T-helper 1 cell treated with Interleukin-12 subunit alpha and Interleukin-12 subunit beta and Interleukin-4 antibody, amounts not matched to agents 30 ng/mL and 1 ng/mL, for 36 hours (primary cell): Measurements from ENCODE around the gene UEVLD. TPM values are rescaled to one million over a fixed set of nuclear protein-coding genes. Genes with fewer than 3 reads are reported as not detected.
"Not testable (repeated sequence)": the region's sequence is repeated elsewhere in the genome, so short reads cannot be mapped to it uniquely, and the experiment has no call there.

ENCODE experiments used
- intact Hi-C: fragments of 100-400 bp; cut with micrococcal nuclease; formaldehyde crosslinking; loops from one replicate; pipeline ENCODE4 v1.15.1; 2024
- total RNA-seq: library from RNA; stranded (reverse); gene quantifications from 2 replicates; pipeline ENCODE4 v1.2.3, GENCODE V29; 2022

Gene UEVLD
- total RNA-seq, 1 donor from 2014 or later = 31.4 TPM

DNA sequence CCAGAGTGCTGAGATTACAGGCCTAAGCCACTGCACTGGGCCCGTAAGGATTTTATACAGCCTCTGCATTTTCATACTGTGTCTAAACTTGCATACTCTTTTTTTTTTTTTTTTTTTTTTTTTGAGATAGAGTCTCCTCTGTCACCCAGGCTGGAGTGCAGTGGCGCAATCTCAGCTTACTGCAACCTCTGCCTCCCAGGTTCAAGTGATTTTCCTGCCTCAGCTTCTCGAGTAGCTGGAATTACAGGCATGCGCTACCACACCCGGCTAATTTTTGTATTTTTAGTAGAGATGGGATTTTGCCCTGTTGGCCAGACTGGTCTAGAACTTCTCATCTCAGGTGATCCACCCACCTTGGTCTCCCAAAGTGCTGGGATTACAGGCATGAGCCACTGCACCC, 5.6 kb upstream of the UEVLD start:
- intact Hi-C loops = not testable (repeated sequence)

- intact Hi-C loops = no loop called here
These were observed 2.0 kb upstream of the UEVLD start for GRCh38 chr11:18590571-18590970.

GRCh38 chr11:18581825-18582224, 6.7 kb downstream of the UEVLD start:
- intact Hi-C loops = no loop called here

DNA sequence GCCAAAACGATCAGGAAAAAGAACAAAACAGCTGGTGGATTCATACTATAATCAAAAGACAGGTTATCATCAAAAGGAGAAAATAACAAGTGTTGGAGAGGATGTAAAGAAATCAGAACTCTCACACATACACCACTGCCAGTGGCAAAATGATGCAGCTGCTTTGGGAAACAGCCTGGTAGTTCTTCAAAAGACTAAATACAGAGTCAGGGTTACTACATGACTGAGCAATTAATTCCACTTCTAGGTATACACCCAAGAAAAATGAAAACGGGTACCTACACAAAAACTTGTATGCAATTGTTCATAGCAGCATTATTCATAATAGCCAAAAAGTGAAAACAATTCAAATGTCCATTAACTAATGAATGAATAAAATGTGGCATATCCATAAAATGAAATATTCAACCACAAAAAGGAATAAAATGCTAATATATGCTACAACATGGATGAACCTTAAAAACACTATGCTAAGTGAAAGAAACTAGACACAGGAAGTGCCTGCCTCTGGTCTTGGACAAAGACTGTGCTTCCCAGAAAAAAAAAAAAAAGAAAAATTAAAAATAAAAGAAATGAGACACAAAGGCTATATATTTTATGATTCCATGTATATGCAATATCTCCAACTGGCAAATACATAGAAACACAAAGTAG, 8.3 kb downstream of the UEVLD start:
- intact Hi-C loops = no loop called here

- intact Hi-C loops = loop anchor here (1.0 to 2.0 kb wide), 7 partner anchors 8 to 184 kb away; partner anchors contain the start of genes LDHA, SPTY2D1 and TSG101
These were observed 9.4 kb downstream of the UEVLD start for GRCh38 chr11:18578975-18579598.

GRCh38 chr11:18575361-18575760, 13.2 kb downstream of the UEVLD start:
- intact Hi-C loops = loop anchor here (1.0 kb wide), 2 partner anchors 12 to 41 kb away; no protein-coding TSS in a partner anchor

DNA sequence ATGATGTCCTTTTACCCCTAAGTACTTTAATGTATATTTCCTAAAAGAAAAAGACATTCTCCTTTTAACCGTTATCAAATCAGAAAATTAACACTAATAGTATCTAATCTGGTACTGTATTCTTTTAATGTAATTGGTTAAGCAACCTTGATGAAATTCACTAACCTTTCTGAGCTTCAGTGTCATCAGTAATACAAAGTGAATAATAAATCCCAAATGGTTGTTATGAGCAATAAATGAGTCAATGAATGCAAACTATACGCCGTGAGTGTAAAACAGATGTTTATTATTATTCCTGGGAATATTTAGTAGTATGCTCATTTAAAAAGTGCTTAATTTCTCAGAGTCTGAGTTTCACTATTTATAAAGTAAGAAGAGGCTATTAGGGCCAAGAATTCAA, 21.5 kb downstream of the UEVLD start:
- intact Hi-C loops = no loop called here

- intact Hi-C loops = no loop called here
These were observed 22.1 kb downstream of the UEVLD start for GRCh38 chr11:18566406-18566805.

GRCh38 chr11:18564149-18564548, 24.4 kb downstream of the UEVLD start:
- intact Hi-C loops = no loop called here

DNA sequence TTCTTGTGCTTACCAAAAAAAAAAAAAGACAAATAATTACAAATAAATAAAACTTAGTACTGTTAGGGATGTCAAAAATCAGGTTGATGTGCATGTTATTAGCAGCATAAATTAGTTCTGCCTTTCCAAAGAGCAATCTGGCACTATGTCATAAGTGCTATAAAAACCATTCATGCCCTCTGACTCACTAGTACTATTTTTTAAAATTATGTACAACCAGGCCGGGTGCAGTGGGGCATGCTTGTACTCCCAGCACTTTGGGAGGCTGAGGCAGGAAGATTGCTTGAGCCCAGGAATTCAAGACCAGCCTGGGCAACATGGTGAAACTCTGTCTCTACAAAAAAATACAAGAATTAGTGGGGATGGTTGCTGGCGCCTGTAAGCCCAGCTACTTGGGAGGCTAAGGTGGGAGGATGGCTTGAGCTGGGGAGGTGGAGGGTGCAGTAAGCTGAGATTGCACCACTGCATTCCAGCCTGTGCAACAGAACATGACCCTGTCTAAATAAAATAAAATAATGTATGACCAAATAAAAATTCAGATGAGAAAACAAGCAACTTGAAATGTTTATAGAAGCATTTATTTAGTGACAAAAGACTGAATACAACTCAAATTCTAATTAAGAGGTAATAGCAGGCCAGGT, 25.3 kb downstream of the UEVLD start:
- intact Hi-C loops = no loop called here

- intact Hi-C loops = no loop called here
These were observed 40.5 kb downstream of the UEVLD start for GRCh38 chr11:18548001-18548400.

DNA sequence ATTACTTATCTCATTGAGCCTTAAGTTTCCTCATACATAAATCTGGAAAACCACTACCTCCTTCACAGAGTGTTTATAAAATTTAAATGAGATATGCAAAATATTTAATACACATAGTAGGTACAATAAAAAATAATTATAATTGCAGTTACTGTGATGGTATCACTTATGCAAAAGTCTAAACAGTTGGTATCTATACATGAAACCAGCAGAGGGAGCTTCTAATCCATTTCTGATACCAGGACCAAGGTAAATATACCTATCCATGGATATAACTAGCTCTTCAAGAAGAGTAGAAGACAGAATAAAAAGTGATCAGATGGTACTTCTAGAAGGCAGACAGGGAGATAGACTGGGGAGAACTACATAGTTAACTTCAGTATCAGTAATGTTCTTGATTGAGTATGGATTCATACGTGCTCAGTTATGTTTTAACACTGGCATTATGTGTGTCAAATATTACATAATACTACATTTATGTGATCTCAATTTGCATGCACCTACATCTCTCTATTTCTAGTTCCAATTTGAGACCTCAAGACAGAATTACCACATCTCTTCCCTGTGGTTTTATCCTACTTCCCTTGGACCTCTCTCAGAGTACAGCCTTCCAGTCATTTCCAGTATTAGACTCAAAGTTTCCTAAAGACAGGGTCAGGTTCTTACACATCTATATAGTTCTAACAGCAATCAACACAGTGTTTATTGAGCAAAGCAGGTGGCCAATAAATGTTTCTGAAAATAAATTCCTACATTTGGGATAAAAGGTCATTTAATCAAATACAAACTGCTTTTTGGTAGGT, 48.1 kb downstream of the UEVLD start:
- intact Hi-C loops = loop anchor here (1.0 to 2.0 kb wide), 10 partner anchors 13 to 297 kb away; partner anchors contain the start of genes SPTY2D1, TMEM86A and UEVLD

- intact Hi-C loops = no loop called here
These were observed 52.3 kb downstream of the UEVLD start for GRCh38 chr11:18536209-18536608.

DNA sequence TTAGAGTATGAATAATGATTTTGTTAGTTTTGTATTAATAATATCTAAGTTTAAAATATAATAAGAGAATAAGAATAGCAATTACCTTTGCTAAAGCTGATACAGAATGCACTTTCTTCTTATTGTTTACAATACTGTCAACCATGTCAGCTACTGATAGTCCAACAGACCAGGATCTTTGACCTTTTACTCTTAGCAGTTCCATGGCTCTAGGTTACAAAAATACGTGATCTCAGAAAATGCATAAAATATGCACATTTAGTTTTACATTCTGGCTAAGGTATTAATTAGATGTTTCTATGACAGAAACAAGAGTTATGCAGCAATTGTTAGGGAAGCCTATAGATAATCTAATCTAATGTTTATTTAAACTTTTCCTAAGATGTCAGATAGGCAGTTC, 54.3 kb downstream of the UEVLD start:
- intact Hi-C loops = no loop called here

- intact Hi-C loops = no loop called here
These were observed 55.2 kb downstream of the UEVLD start for GRCh38 chr11:18533365-18533764.

DNA sequence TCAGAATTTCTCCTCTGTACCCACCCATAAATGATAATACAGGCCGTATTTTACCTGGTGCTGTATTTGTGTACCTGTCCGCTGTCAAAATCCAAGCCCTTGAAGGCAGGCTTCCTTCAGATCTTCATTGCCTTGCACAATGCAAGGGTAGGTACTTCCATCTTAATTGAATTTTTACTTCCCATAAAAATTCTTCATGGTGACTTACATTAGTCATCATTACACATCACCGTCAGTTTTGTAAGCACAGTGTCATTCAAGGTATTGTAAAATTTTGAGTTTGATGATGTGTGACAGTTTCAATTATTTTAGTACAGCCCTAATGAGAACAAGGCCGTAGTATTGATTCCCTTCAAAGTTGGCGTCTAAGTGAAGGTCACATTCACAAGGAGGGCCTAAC, 61.0 kb downstream of the UEVLD start:
- intact Hi-C loops = loop anchor here (1.0 to 5.0 kb wide), 10 partner anchors 13 to 1450 kb away; partner anchors contain the start of genes NUCB2, PIK3C2A, RPS13 and SAAL1

DNA sequence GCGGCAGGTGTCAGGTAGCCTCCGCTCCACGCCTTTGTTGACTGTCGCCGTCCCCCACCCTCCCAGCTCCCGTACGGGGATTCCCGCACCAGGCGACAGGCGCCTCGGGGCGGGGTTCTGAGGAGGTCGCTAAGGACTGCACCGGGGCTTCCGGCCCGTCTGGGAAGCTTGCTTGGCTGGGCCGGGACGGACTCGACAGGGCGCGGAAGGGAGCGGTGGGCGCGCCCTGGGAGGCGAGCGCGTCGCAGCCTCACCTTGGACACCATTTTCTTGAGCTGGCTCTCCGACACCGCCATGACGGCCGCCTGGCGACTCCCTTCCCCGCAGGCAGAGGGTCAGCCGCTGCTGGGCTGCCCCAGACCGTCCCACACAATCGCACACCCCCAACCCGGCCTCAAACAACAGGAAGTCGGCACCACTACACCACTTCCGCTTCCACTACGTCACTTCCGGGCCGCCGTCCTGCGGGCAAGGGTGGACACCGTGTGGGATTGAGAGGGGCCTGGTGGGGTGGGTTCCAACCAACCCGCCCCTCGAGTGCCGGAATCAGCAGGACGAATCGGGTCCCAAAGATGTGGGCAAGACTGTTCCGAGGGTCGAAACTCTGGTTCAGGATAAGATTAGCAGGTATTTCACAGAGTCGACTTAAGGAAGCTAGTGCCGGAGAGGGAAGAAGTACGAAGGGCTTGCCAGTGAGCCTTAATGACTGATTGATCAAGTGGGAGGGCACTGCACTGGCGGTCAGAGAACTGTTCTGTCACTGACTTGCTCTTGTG, 61.8 kb downstream of the UEVLD start, which contains the start of gene TSG101:
TSG101 (minus strand) TSS at position 422 of the 776 bp plus-strand sequence; CDS start at position 296, 126 bp downstream.
- intact Hi-C loops = loop anchor here (1.0 to 5.0 kb wide), 18 partner anchors 14 to 1449 kb away; partner anchors contain the start of genes GTF2H1, HPS5, NUCB2 and PIK3C2A

DNA sequence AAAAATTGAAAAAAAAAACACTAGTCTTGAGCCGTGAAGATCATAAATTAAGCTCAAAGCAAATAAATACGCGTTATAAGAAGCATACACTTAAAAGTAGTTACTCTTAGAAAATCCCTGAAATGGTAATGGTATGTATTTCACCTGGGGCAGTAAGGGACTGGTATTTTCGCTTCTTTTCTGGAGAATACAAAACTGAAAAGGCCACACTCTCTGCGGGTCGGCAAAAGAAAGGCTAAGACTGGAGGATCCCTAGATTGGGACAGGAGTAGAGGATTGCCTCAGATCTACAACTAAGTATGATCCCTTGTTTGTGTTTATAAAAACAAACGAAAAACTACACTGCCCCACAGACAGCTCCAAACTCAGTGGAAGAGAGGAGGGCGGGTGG, 62.4 kb downstream of the UEVLD start:
- intact Hi-C loops = loop anchor here (1.0 to 5.0 kb wide), 14 partner anchors 53 to 1449 kb away; partner anchors contain the start of genes GTF2H1, HPS5, NUCB2 and PIK3C2A

DNA sequence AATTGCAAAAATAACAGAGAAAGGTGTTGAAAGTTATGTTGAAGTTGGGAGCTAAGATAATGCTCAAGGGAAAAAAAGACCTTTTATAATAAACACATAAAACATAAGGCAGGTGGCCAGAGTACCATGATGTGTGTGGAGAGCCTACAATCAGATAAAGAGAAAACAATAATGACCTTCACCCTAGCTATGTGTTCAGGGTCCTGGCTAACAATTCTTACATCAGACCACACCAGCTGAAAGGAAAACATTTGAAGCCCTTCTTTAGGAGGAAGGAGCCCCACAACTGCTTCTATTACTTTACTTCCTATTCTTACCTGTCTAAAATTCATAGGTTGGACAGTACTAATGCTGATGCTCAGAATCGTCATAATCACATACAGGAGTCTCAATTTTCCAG, 64.3 kb downstream of the UEVLD start:
- intact Hi-C loops = no loop called here

DNA sequence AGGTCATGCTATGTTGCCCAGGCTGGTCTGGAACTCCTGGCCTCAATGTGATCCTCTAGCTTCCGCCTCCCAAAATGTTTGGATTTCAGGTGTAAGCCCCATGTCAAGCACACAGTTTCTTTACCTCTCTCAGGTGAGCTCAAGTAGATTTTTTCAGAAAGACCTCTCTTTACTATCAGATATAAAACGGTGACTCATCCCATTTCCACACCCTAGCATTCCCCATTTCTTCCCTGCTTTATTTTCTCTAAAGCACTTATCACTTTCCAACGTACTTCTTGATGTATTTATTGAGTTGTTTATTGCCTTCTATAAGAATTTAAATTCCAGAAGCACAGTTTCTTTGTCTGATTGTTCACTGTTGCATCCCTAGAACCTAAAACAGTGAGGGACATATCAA, 65.5 kb downstream of the UEVLD start:
- intact Hi-C loops = no loop called here
